ENCODE measurements around the gene SLC24A1.
"Not testable (repeated sequence)": the region's sequence is repeated elsewhere in the genome, so short reads cannot be mapped to it uniquely, and the experiment has no call there.

SLC24A1 gene

DNA sequence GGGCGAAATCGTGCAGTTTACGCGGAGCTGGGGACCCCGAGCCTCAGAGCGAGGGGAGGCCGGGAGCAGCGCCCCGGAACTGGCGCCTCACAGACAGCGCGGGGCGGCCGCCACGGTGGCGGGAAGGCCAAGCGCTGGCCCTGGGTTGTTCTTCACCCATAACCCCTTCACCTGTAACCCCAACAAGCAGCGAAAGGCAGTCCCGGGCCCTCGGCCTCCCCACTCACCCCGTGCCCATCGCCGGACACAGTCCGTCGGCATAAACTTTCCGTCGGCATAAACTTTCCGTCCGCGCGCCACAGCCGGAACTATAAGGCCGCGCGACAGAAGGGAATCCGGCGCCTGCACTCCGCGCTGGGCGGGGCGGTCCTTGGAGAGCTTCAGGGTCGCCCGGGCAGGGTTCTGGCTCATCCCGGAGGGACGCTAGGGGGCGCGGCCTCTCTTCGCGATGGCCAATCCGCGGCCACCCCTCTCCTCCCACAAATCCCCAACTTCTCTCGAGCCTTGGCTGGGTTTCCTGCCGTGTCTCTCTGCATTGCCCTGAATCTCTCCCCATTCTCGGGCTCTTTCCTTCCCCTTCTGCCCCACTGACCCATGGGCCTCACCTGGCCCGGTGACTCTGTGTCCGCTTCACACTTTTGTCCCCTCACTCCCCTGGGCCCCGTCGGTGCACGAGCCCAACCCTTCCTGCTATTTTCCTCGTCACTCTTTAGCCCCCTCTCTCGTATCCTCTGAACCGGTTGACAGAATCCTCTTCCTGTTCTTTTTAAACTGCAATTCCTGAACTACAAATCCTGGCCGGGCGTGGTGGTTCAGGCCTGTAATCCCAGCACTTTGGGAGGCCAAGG is 10.6 kb upstream of the SLC24A1 start, which contains the start of gene INTS14:
TSS of gene INTS14 (minus strand) at position 261 of the 848 bp plus-strand sequence. CDS start 3,751 bp downstream, outside the sequence.
- no peaks in the 10 kb centered on the region for H3K27me3 Mint-ChIP-seq
- H3K27ac Mint-ChIP-seq, result peak within 1 kb of the TSS; percentile 96
- no peaks in the 10 kb centered on the region for H3K36me3 Mint-ChIP-seq
- H3K4me3 Mint-ChIP-seq, result peak within 1 kb of the TSS; percentile 96
- no peaks in the 10 kb centered on the region for H3K9me3 Mint-ChIP-seq (ENCODE audit: low read depth)
- H3K4me1 Mint-ChIP-seq (ENCODE audit: low read depth), result peaks cover 36% of the 10 kb centered on the region

- no peaks in the 10 kb centered on the region for H3K36me3 Mint-ChIP-seq
These were observed 9.7 kb upstream of the SLC24A1 start for GRCh38 chr15:65611888-65612615.

DNA sequence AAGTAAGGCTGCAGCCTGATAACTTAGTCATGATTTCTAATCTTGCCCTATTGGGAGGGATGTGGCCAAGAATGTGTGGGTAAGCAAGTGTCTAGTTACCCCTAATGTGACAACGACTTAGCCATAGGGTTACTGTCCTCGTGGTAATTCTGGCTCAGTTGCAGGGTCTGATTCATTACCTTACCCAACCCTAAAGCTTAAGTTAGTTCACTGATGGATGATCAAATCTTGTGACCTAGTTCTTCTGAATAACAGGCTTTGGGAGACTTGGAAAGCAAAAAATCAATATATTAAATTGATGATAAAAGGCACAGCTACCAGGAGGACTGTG is 9.2 kb upstream of the SLC24A1 start:
- Mint-ChIP-seq H3K27ac (peak overlapping the region; percentile 96), H3K4me3 (peak overlapping the region; percentile 1), H3K9me3 (ENCODE audit: low read depth) (no peaks in the 10 kb centered on the region), H3K36me3 (no peaks in the 10 kb centered on the region), H3K4me1 (ENCODE audit: low read depth) (peaks cover 36% of the 10 kb centered on the region), H3K27me3 (no peaks in the 10 kb centered on the region)

More at GRCh38 chr15:65611888-65612615, 9.7 kb upstream of the SLC24A1 start:
- no peaks in the 10 kb centered on the region for H3K9me3 Mint-ChIP-seq (ENCODE audit: low read depth)
- peak overlapping the region; percentile 96 for H3K4me3 Mint-ChIP-seq
- H3K4me1 Mint-ChIP-seq (ENCODE audit: low read depth), result peaks cover 36% of the 10 kb centered on the region
- H3K27me3 Mint-ChIP-seq, result no peaks in the 10 kb centered on the region
- H3K27ac Mint-ChIP-seq, result peak overlapping the region; percentile 96

GRCh38 chr15:65612949-65613744 is 8.6 kb upstream of the SLC24A1 start:
- no peaks in the 10 kb centered on the region for H3K9me3 Mint-ChIP-seq (ENCODE audit: low read depth)
- H3K27ac Mint-ChIP-seq, result peak overlapping the region; percentile 96
- peaks cover 33% of the 10 kb centered on the region for H3K4me1 Mint-ChIP-seq (ENCODE audit: low read depth)
- no peaks in the 10 kb centered on the region for H3K36me3 Mint-ChIP-seq
- no peaks in the 10 kb centered on the region for H3K27me3 Mint-ChIP-seq
- no peak overlapping the region for H3K4me3 Mint-ChIP-seq

GRCh38 chr15:65615887-65616286 is 5.9 kb upstream of the SLC24A1 start:
- H3K27me3 Mint-ChIP-seq; H3K27ac Mint-ChIP-seq; H3K36me3 Mint-ChIP-seq; H3K9me3 Mint-ChIP-seq (ENCODE audit: low read depth); H3K4me3 Mint-ChIP-seq: not testable (repeated sequence)
- peaks cover 20% of the 10 kb centered on the region for H3K4me1 Mint-ChIP-seq (ENCODE audit: low read depth)

- no peak overlapping the region for H3K27ac Mint-ChIP-seq
- H3K9me3 Mint-ChIP-seq (ENCODE audit: low read depth), result no peaks in the 10 kb centered on the region
- no peak overlapping the region for H3K4me3 Mint-ChIP-seq
- no peaks in the 10 kb centered on the region for H3K27me3 Mint-ChIP-seq
- peaks cover 3% of the 10 kb centered on the region for H3K4me1 Mint-ChIP-seq (ENCODE audit: low read depth)
- peaks cover 2% of the 10 kb centered on the region for H3K36me3 Mint-ChIP-seq
These were observed 3.1 kb upstream of the SLC24A1 start for GRCh38 chr15:65618560-65619109.

DNA sequence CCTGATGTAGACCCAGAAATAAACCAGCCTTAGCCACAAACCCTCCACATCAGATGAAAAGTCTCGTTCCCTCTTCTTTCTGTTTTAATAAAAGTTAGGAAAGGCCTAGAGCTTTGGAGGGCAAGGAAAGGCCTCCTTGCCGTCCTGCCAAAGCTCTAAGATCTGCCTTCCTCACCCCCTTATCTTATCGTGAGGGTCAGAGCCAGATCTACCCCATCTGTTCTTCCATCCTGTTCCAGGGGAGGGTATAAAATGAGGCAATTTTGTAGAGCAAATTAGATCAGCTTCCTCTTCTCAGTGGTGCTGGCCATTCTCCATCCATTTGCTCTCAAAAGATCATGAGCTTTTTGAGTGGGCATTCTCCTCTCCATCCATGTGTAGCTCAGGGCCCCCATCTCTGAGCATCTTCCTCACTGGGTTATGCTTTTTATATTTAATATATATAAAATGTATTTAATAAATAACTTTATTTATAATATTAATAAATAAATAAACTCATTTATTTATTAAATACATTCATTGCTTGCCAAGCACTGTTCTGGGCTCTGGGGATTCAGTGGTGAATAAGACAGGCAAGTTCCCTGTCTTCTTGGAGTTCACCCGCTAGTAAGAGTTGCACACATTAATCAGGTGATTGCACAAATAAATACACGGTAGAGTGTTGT is 2.0 kb upstream of the SLC24A1 start:
- Mint-ChIP-seq H3K4me1 (ENCODE audit: low read depth) (peaks cover 2% of the 10 kb centered on the region), H3K27me3 (no peaks in the 10 kb centered on the region), H3K9me3 (ENCODE audit: low read depth) (no peaks in the 10 kb centered on the region), H3K36me3 (peaks cover 7% of the 10 kb centered on the region), H3K4me3 (no peak overlapping the region), H3K27ac (no peak overlapping the region)

DNA sequence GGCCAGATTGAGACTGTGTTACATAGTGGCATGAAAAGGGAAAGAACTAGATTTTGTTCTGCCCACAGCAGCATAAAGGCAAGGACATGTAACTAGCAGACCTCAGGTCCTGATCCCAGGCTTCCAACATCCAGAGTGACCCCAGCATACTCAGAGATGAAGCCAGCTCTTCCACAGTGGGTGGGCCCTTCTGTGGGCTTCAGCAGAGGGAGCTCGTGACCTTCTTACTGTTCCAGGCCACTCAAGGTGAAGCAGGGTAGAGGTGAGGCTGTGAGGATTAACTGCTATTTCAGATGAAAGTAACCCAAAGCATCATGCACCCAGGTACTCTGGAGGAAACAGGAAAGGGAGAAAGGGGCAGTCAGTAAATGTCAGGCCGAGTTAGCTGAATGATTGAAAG is 905 bp upstream of the SLC24A1 start:
- no peak overlapping the region for H3K27ac Mint-ChIP-seq
- no peaks in the 10 kb centered on the region for H3K9me3 Mint-ChIP-seq (ENCODE audit: low read depth)
- no peak overlapping the region for H3K4me3 Mint-ChIP-seq
- H3K4me1 Mint-ChIP-seq (ENCODE audit: low read depth), result peaks cover 2% of the 10 kb centered on the region
- H3K27me3 Mint-ChIP-seq, result no peaks in the 10 kb centered on the region
- H3K36me3 Mint-ChIP-seq, result peaks cover 11% of the 10 kb centered on the region

DNA sequence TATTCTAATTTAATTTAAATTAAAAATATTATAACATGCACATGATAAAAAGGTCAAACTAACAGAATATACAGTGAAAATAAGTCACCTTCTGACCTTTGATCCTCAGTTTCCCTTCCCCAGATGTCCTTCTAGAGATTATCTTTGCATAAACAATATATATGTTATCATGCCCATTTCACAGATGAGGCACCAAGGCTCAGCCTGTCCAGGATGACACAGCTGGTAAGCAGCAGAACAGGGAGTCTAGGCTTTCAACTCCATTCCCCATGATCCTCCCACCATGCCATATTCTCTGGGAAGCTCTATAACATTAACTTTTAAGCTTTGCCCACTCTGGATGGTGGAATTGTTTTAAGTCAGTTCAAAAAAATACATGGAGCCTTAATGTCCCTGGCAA is 1.4 kb downstream of the SLC24A1 start:
- Mint-ChIP-seq H3K9me3 (ENCODE audit: low read depth) (no peaks in the 10 kb centered on the region), H3K4me1 (ENCODE audit: low read depth) (no peaks in the 10 kb centered on the region), H3K36me3 (peaks cover 14% of the 10 kb centered on the region), H3K4me3 (no peak overlapping the region), H3K27ac (no peak overlapping the region), H3K27me3 (no peaks in the 10 kb centered on the region)

DNA sequence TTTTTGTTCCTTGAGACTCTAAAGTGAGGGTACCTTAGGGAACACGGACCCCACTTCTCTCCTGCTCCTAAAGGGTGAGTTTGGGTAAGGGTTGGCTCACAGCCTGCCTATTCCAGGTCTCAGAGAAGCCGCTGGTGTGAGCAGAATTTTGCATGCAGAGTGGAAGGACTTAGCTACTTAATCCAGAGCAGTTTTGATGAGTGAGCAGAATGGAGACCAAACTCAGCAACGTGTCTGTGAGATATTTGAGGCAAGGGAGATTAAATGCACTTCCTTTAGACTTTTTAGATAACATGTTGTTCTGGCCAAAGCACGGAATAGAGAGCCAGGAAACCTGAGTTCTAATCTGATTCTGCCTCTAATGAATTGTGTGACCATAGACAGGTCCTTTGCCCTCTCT is 5.1 kb downstream of the SLC24A1 start:
- Mint-ChIP-seq H3K4me3 (no peak overlapping the region), H3K9me3 (ENCODE audit: low read depth) (no peaks in the 10 kb centered on the region), H3K27ac (no peak overlapping the region), H3K27me3 (no peaks in the 10 kb centered on the region), H3K36me3 (peaks cover 16% of the 10 kb centered on the region), H3K4me1 (ENCODE audit: low read depth) (peaks cover 3% of the 10 kb centered on the region)

DNA sequence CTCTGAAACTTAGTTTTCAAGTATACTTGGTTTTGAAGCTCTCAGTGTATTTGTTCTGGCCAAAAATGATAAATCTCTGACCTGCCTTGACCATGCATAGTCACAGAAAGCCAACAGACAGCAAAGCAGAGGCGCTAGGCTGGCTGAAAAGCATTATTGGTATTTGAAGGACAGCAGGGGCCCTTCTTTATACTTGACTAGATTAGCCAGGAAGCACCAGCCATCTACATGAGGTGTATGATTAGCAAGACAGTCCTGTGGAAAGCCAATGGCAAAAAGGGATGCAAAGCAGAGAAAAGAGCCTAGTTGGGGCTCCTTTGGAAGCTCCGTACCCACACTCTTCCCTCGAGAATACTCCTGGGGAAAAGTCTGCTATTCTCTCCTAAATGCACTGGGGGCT is 7.8 kb downstream of the SLC24A1 start:
- no peak overlapping the region for H3K27ac Mint-ChIP-seq
- no peaks in the 10 kb centered on the region for H3K27me3 Mint-ChIP-seq
- peaks cover 3% of the 10 kb centered on the region for H3K4me1 Mint-ChIP-seq (ENCODE audit: low read depth)
- no peak overlapping the region for H3K4me3 Mint-ChIP-seq
- H3K9me3 Mint-ChIP-seq (ENCODE audit: low read depth), result no peaks in the 10 kb centered on the region
- peaks cover 14% of the 10 kb centered on the region for H3K36me3 Mint-ChIP-seq

DNA sequence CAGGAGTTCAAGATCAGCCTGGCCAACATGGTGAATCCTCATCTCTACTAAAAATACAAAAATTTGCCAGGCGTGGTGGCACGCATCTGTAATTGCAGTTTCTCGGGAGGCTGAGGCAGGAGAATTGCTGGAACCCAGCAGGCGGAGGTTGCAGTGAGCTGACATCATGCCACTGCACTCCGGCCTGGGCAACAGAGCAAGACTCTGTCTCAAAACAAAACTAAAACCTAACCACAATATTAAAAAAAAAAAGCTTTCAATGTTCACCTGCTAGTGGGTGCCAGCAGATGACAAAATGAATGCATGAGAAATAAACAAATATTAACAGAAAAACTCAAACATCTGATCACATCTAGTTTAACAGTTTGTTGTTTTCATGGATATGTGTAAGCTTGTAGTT is 9.0 kb downstream of the SLC24A1 start:
- H3K27ac Mint-ChIP-seq, result no peak overlapping the region
- peaks cover 3% of the 10 kb centered on the region for H3K4me1 Mint-ChIP-seq (ENCODE audit: low read depth)
- H3K27me3 Mint-ChIP-seq, result no peaks in the 10 kb centered on the region
- H3K36me3 Mint-ChIP-seq, result peaks cover 11% of the 10 kb centered on the region
- no peak overlapping the region for H3K4me3 Mint-ChIP-seq
- H3K9me3 Mint-ChIP-seq (ENCODE audit: low read depth), result no peaks in the 10 kb centered on the region

GRCh38 chr15:65631503-65631902 is 9.8 kb downstream of the SLC24A1 start:
- Mint-ChIP-seq H3K36me3 (peaks cover 9% of the 10 kb centered on the region), H3K4me1 (ENCODE audit: low read depth) (peaks cover 3% of the 10 kb centered on the region), H3K4me3 (no peak overlapping the region), H3K27me3 (no peaks in the 10 kb centered on the region), H3K27ac (no peak overlapping the region), H3K9me3 (ENCODE audit: low read depth) (no peaks in the 10 kb centered on the region)

DNA sequence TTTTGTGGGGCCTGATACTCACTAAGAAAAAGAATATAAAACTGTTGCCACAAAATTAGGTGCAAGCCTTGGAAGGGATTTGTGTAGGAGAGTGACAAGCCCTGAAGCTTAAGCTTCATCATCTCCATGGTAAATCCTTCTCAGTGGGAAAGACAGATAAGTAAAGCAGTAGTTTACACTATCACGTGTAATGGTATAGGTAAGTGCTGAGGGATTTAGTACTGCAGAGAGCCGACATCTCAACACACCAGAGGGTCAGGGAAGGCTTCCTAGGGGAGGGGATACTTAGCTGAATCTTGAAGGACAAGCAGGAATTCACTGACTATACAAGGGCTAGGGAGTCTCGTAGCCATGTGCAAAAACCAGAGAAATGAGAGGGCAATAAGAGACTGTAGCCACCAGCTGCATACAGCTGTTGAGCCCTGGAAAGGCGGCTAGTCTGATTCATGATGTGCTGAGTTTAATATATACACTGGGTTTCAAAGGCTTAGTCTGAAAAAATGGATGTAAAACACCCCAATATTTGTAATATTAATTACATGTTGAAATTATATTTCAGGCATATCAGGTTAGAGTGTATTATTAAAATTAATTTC is 11.1 kb downstream of the SLC24A1 start:
- H3K9me3 Mint-ChIP-seq (ENCODE audit: low read depth), result no peaks in the 10 kb centered on the region
- no peaks in the 10 kb centered on the region for H3K27me3 Mint-ChIP-seq
- peaks cover 9% of the 10 kb centered on the region for H3K36me3 Mint-ChIP-seq
- no peak overlapping the region for H3K4me3 Mint-ChIP-seq
- H3K4me1 Mint-ChIP-seq (ENCODE audit: low read depth), result peaks cover 6% of the 10 kb centered on the region
- no peak overlapping the region for H3K27ac Mint-ChIP-seq
